T-helper 9 cell (primary cell): ENCODE measurements around the gene HOATZ.

Experiments used
- DNase-seq: peaks from one replicate; pipeline ENCODE4 v3.0.0-alpha.2; 2020
- total RNA-seq, 2 donors: gene quantifications; one replicate each; lab custom pipeline; 2026; lab: John Stamatoyannopoulos, UW

The HOATZ gene
- 0 reads per million in 2 donors for total RNA-seq

- no peak for DNase-seq
These were observed at the start of gene HOATZ for GRCh38 chr11:111514216-111515031. Gene HOATZ (plus strand): TSS chr11:111514778. CDS start chr11:111514785, 7 bp downstream.

- no peak for DNase-seq
These were observed 49.2 kb upstream of the HOATZ start for GRCh38 chr11:111465400-111465799.

GRCh38 chr11:111466615-111467014 lies 48.0 kb upstream of the HOATZ start:
- DNase-seq = no peak

- no peak for DNase-seq
These were observed 45.4 kb upstream of the HOATZ start for GRCh38 chr11:111469200-111469599.

- DNase-seq = no peak
These were observed 42.4 kb upstream of the HOATZ start for GRCh38 chr11:111472228-111472627.

- DNase-seq = no peak
These were observed 40.1 kb upstream of the HOATZ start for GRCh38 chr11:111474432-111474831.

- no peak for DNase-seq
These were observed 38.2 kb upstream of the HOATZ start for GRCh38 chr11:111476366-111476765.

GRCh38 chr11:111476956-111477355 lies 37.6 kb upstream of the HOATZ start:
- no peak for DNase-seq

- no peak for DNase-seq
These were observed 36.7 kb upstream of the HOATZ start for GRCh38 chr11:111477898-111478297.

- no peak for DNase-seq
These were observed 34.9 kb upstream of the HOATZ start for GRCh38 chr11:111479666-111480065.

GRCh38 chr11:111483431-111483830 lies 31.1 kb upstream of the HOATZ start:
- no peak for DNase-seq

- DNase-seq = no peak
These were observed 24.1 kb upstream of the HOATZ start for GRCh38 chr11:111490496-111490895.

GRCh38 chr11:111494040-111494439 lies 20.5 kb upstream of the HOATZ start:
- no peak for DNase-seq

- DNase-seq = no peak
These were observed 15.1 kb upstream of the HOATZ start for GRCh38 chr11:111499483-111499882.

GRCh38 chr11:111500481-111500880 lies 14.1 kb upstream of the HOATZ start:
- DNase-seq = no peak

GRCh38 chr11:111502611-111503010 lies 12.0 kb upstream of the HOATZ start:
- no peak for DNase-seq

- no peak for DNase-seq
These were observed 4.3 kb upstream of the HOATZ start for GRCh38 chr11:111510311-111510710.

- peak; percentile 3 for DNase-seq
These were observed 2.0 kb upstream of the HOATZ start, which contains the start of gene BTG4 for GRCh38 chr11:111512296-111513239. Gene BTG4 (minus strand): TSS chr11:111512386. CDS start chr11:111498776, 13,610 bp downstream.

- DNase-seq = no peak
These were observed 1.4 kb upstream of the HOATZ start for GRCh38 chr11:111513240-111513605.

GRCh38 chr11:111515591-111515990 lies 1.0 kb downstream of the HOATZ start:
- no peak for DNase-seq

- no peak for DNase-seq
These were observed 4.1 kb downstream of the HOATZ start for GRCh38 chr11:111518668-111519067.

- no peak for DNase-seq
These were observed 6.0 kb downstream of the HOATZ start for GRCh38 chr11:111520560-111520959.

- no peak for DNase-seq
These were observed 6.6 kb downstream of the HOATZ start for GRCh38 chr11:111521135-111521534.

GRCh38 chr11:111522426-111522825 lies 7.8 kb downstream of the HOATZ start:
- DNase-seq = no peak
